Cardiac muscle cell (in vitro differentiated cells and primary cell): ENCODE results near the gene RCOR1. TPM values are rescaled to one million over a fixed set of nuclear protein-coding genes. Genes with fewer than 3 reads are reported as not detected.

Source experiments
- DNase-seq, 2 donors: peaks; one replicate each; pipeline versions ENCODE4 v3.0.0 to v3.0.0-alpha.2; 2010 to 2017; ENCODE audit warnings: low read depth in 1 of 2, low spot score in 1 of 2
- H3K27ac ChIP-seq: fragments of 200-600 bp; sonication (generic); 2 replicates; pipeline ENCODE4 v1.5.1; 2016
- H3K27me3 ChIP-seq: fragments of 200-600 bp; sonication (generic); 2 replicates; pipeline ENCODE4 v1.6.0; 2016; ENCODE audit warnings: control low read depth
- H3K36me3 ChIP-seq: fragments of 200-600 bp; sonication (generic); 2 replicates; pipeline ENCODE4 v1.5.1; 2016; ENCODE audit warnings: control low read depth
- H3K4me1 ChIP-seq: fragments of 200-600 bp; sonication (generic); 2 replicates; pipeline ENCODE4 v1.8.1; 2017; ENCODE audit warnings: low read depth, mild to moderate bottlenecking, mixed run types
- H3K4me3 ChIP-seq: fragments of 200-600 bp; sonication (generic); 2 replicates; pipeline ENCODE4 v1.5.1; 2016; ENCODE audit warnings: mild to moderate bottlenecking
- H3K9me3 ChIP-seq: fragments of 200-600 bp; sonication (generic); 2 replicates; pipeline ENCODE4 v1.5.1; 2017; ENCODE audit warnings: low read depth, mild to moderate bottlenecking, control low read depth
- CTCF ChIP-seq: IDR thresholded peaks from 2 replicates; pipeline ENCODE4 v1.5.1; 2012; ENCODE audit warnings: low read depth, mild to moderate bottlenecking, low read length
- polyA plus RNA-seq: library from polyadenylated mRNA; unstranded; fragments of >200 nt; fragmentation: Nextera tagmentation; extraction: Ambion mirVana; gene quantifications from 2 replicates; pipeline ENCODE4 v1.2.1, GENCODE V29; 2016
- total RNA-seq: library from RNA; depleted of rRNA; stranded (reverse); fragments of >200 nt; gene quantifications from 2 replicates; pipeline ENCODE4 v1.2.3, GENCODE V29; 2016

Gene RCOR1
- total and polyA plus RNA-seq, 2 experiments from 2014 or later = 5.3 to 17.0 TPM

GRCh38 chr14:102748806-102749205 is 156.4 kb downstream of the RCOR1 start:
- TF ChIP-seq CTCF = no peak
- no peak for DNase-seq
- Histone ChIP-seq H3K4me1 (peaks cover 17% of the 10 kb centered on the region), H3K4me3 (no peak overlapping the region), H3K36me3 (no peaks in the 10 kb centered on the region), H3K27ac (peak overlapping the region; percentile 68), H3K27me3 (no peaks in the 10 kb centered on the region), H3K9me3 (no peaks in the 10 kb centered on the region)

DNA sequence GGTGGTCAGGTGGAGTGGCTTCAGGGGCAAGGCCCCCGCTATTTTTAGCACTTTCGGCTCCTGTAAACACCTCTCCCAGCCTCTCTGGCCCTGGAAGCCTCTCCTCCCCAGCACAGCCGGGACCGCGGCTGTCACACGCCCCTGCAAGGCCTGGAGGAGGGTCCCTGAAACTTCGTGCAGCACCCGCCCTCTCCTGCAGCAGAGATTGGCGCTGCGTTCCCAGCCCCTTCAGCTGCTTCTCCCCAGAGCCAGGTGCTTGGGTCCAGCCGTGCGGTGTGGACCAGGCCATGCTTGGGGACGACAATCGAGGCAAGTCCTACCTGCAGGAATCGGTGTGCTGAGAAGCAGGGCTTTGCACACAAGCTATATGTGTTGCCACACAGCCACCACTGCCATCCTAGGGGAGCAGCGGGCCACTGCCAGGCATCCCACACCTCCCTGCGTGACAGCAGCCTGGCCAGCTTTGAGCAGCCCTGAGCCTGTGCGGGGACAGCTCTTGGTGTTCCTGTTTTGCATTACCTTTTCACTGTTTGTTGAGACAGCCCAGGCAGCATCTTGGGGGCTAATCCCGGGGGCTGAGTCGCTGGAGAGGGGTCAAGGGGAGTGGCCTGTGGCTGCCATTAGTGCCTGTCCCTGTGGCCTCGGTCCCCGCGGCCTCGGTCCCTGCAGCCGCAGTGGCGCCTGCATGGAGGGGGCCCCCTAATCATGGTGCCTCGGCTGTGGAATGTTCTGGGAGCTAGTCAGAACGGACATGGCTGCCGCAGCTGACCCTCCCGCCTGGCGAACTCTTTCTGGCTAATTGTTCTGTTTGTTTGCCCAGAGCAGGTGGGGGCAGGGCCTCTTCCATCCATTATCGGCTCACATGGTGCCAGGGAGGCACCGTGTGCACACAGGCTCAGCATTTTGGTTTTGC is 157.2 kb downstream of the RCOR1 start:
- Histone ChIP-seq H3K9me3 (no peaks in the 10 kb centered on the region), H3K27me3 (no peaks in the 10 kb centered on the region), H3K4me3 (no peak overlapping the region), H3K36me3 (no peaks in the 10 kb centered on the region), H3K4me1 (peaks cover 17% of the 10 kb centered on the region), H3K27ac (peak overlapping the region; percentile 68)
- TF ChIP-seq CTCF = no peak
- DNase-seq = peak in 1 of 2 donors; percentile 39

- no peak overlapping the region for H3K27ac ChIP-seq
Observed at GRCh38 chr14:102750376-102750775, 157.9 kb downstream of the RCOR1 start.

DNA sequence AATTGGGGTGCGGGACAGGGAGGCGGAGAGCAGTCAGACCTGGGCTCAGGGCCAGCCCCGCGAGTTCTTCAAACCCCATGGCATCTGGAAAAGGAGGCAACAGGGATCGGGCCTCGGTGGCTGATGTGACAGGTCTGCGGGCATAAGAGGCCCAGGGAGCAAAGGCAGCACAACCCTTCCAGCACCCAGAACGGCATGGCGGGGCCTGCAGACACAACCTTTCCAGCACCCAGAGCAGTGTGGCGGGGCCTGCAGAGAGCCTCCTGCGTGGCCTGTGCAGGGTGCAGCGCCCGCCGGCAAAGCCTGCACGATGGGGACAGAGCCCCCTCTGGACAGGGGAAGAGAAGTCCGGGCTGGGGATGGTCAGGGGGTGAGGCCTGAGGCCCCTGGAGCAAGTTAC is 158.6 kb downstream of the RCOR1 start:
- Histone ChIP-seq H3K36me3 (no peaks in the 10 kb centered on the region), H3K9me3 (no peaks in the 10 kb centered on the region), H3K27ac (no peak overlapping the region), H3K27me3 (no peaks in the 10 kb centered on the region), H3K4me3 (no peak overlapping the region), H3K4me1 (peaks cover 17% of the 10 kb centered on the region)
- no peak for TF ChIP-seq CTCF
- DNase-seq = no peak

More at GRCh38 chr14:102750376-102750775, 157.9 kb downstream of the RCOR1 start:
- TF ChIP-seq CTCF = no peak
- no peak for DNase-seq
- Histone ChIP-seq H3K4me1 (peaks cover 17% of the 10 kb centered on the region), H3K27me3 (no peaks in the 10 kb centered on the region), H3K36me3 (no peaks in the 10 kb centered on the region), H3K4me3 (no peak overlapping the region), H3K9me3 (no peaks in the 10 kb centered on the region)

GRCh38 chr14:102752239-102752847 is 159.9 kb downstream of the RCOR1 start:
- no peaks in the 10 kb centered on the region for H3K36me3 ChIP-seq
- no peaks in the 10 kb centered on the region for H3K9me3 ChIP-seq
- no peak for TF ChIP-seq CTCF
- peaks cover 17% of the 10 kb centered on the region for H3K4me1 ChIP-seq
- H3K27ac ChIP-seq = no peak overlapping the region
- H3K27me3 ChIP-seq = no peaks in the 10 kb centered on the region
- no peak overlapping the region for H3K4me3 ChIP-seq
- no peak for DNase-seq
